Naive B cell (primary cell): ENCODE data around the gene POLR1A. TPM values are rescaled to one million over a fixed set of nuclear protein-coding genes. Genes with fewer than 3 reads are reported as not detected.

ENCODE experiments used
- ATAC-seq, 2 donors: fragments of 150-1000 bp; cut with Tn5 transposase; 2 replicates each; pipeline ENCODE4 v1.10.0; 2021; ENCODE audit warnings: low read depth in 2 of 2, mild to moderate bottlenecking in 2 of 2, moderate library complexity in 2 of 2
- DNase-seq: peaks from one replicate; pipeline ENCODE4 v3.0.0; 2022
- H3K27ac Mint-ChIP-seq, 6 donors: one replicate each; pipeline ENCODE4 v1.8.0; 2020 to 2022; ENCODE audit warnings: mild to moderate bottlenecking in 6 of 6, mixed read lengths in 6 of 6, moderate library complexity in 5 of 6, inconsistent platforms in 2 of 6
- H3K27me3 Mint-ChIP-seq, 3 donors: one replicate each; pipeline ENCODE4 v1.8.0; 2021 to 2022; ENCODE audit warnings: mixed read lengths in 3 of 3, mild to moderate bottlenecking in 1 of 3
- H3K36me3 Mint-ChIP-seq, 2 donors: one replicate each; pipeline ENCODE4 v1.8.0; 2020 to 2022; ENCODE audit warnings: mixed read lengths in 2 of 2, inconsistent platforms in 1 of 2, mild to moderate bottlenecking in 1 of 2
- H3K4me1 Mint-ChIP-seq, 3 donors: one replicate each; pipeline ENCODE4 v1.8.0; 2020 to 2022; ENCODE audit warnings: mixed read lengths in 3 of 3, inconsistent platforms in 1 of 3, mild to moderate bottlenecking in 1 of 3, moderate library complexity in 1 of 3
- H3K4me3 Mint-ChIP-seq, 8 donors: one replicate each; pipeline ENCODE4 v1.8.0; 2020 to 2022; ENCODE audit warnings: mild to moderate bottlenecking in 8 of 8, mixed read lengths in 8 of 8, moderate library complexity in 8 of 8, inconsistent platforms in 2 of 8
- H3K9me3 Mint-ChIP-seq, 7 donors: one replicate each; pipeline ENCODE4 v1.8.0; 2020 to 2022; ENCODE audit warnings: mixed read lengths in 7 of 7, mild to moderate bottlenecking in 5 of 7, inconsistent platforms in 2 of 7, moderate library complexity in 1 of 7
- polyA plus RNA-seq, 6 donors: library from polyadenylated mRNA; unstranded; fragments of 300-500 nt; fragmentation: Illumina TruSeq; gene quantifications; one replicate each; pipeline ENCODE4 v1.2.3, GENCODE V29; 2021; ENCODE audit warnings: low read depth in 6 of 6

Gene POLR1A
- polyA plus RNA-seq, 6 donors from 2014 or later: 1.9 to 6.2 (median 2.4) TPM; not detected in 1

GRCh38 chr2:86066915-86067314, 38.8 kb downstream of the POLR1A start:
- peaks cover 10 to 15% (median 12%) of the 10 kb centered on the region in 3 donors for H3K4me1 Mint-ChIP-seq
- no peaks in the 10 kb centered on the region for H3K27me3 Mint-ChIP-seq
- peaks cover 36 to 37% of the 10 kb centered on the region in 2 donors for H3K36me3 Mint-ChIP-seq
- ATAC-seq (no peak), DNase-seq (no peak)
- H3K27ac Mint-ChIP-seq: no peak overlapping the region
- peaks cover 0 to 12% (median 0%) of the 10 kb centered on the region in 7 donors for H3K9me3 Mint-ChIP-seq
- H3K4me3 Mint-ChIP-seq: no peak overlapping the region

GRCh38 chr2:86066007-86066578, 39.6 kb downstream of the POLR1A start:
- Mint-ChIP-seq H3K27me3 (no peaks in the 10 kb centered on the region), H3K4me1 (peaks cover 5 to 10% (median 7%) of the 10 kb centered on the region in 3 donors), H3K9me3 (peaks cover 0 to 12% (median 0%) of the 10 kb centered on the region in 7 donors), H3K36me3 (peaks cover 41 to 44% of the 10 kb centered on the region in 2 donors), H3K27ac (no peak overlapping the region), H3K4me3 (no peak overlapping the region)
- no peak for ATAC-seq
- DNase-seq: no peak

GRCh38 chr2:86065512-86065911, 40.2 kb downstream of the POLR1A start:
- H3K4me1 Mint-ChIP-seq: peaks cover 5 to 10% (median 7%) of the 10 kb centered on the region in 3 donors
- H3K36me3 Mint-ChIP-seq: peaks cover 45 to 49% of the 10 kb centered on the region in 2 donors
- H3K4me3 Mint-ChIP-seq: no peak overlapping the region
- no peak for DNase-seq
- peak overlapping the region in 1 of 6 donors; percentile 3 for H3K27ac Mint-ChIP-seq
- no peaks in the 10 kb centered on the region for H3K27me3 Mint-ChIP-seq
- no peak for ATAC-seq
- peaks cover 0 to 12% (median 0%) of the 10 kb centered on the region in 7 donors for H3K9me3 Mint-ChIP-seq

GRCh38 chr2:86064006-86064405, 41.7 kb downstream of the POLR1A start:
- H3K4me1 Mint-ChIP-seq: peaks cover 5 to 9% (median 7%) of the 10 kb centered on the region in 3 donors
- ATAC-seq (no peak), DNase-seq (no peak)
- H3K9me3 Mint-ChIP-seq: peaks cover 0 to 12% (median 0%) of the 10 kb centered on the region in 7 donors
- no peak overlapping the region for H3K27ac Mint-ChIP-seq
- peaks cover 45 to 50% of the 10 kb centered on the region in 2 donors for H3K36me3 Mint-ChIP-seq
- no peak overlapping the region for H3K4me3 Mint-ChIP-seq
- H3K27me3 Mint-ChIP-seq: no peaks in the 10 kb centered on the region

- Mint-ChIP-seq H3K27ac (no peak overlapping the region), H3K4me3 (no peak overlapping the region), H3K27me3 (no peaks in the 10 kb centered on the region), H3K4me1 (peaks cover 2 to 8% (median 6%) of the 10 kb centered on the region in 3 donors), H3K9me3 (peaks cover 0 to 12% (median 0%) of the 10 kb centered on the region in 7 donors), H3K36me3 (peaks cover 40 to 50% of the 10 kb centered on the region in 2 donors)
- DNase-seq: no peak
- no peak for ATAC-seq
These were observed 43.6 kb downstream of the POLR1A start for GRCh38 chr2:86062043-86062442.

- ATAC-seq (no peak), DNase-seq (no peak)
- Mint-ChIP-seq H3K36me3 (peaks cover 24 to 25% of the 10 kb centered on the region in 2 donors), H3K9me3 (no peaks in the 10 kb centered on the region), H3K4me1 (peaks cover 0 to 6% (median 4%) of the 10 kb centered on the region in 3 donors), H3K4me3 (no peak overlapping the region), H3K27ac (no peak overlapping the region), H3K27me3 (no peaks in the 10 kb centered on the region)
These were observed 48.9 kb downstream of the POLR1A start for GRCh38 chr2:86056590-86057331.

- Mint-ChIP-seq H3K27ac (peak overlapping the region in 1 of 6 donors; percentile 60), H3K4me1 (peaks cover 0 to 6% (median 4%) of the 10 kb centered on the region in 3 donors), H3K9me3 (no peaks in the 10 kb centered on the region), H3K36me3 (peaks cover 14 to 16% of the 10 kb centered on the region in 2 donors), H3K4me3 (no peak overlapping the region), H3K27me3 (no peaks in the 10 kb centered on the region)
- no peak for ATAC-seq
- no peak for DNase-seq
These were observed 50.4 kb downstream of the POLR1A start for GRCh38 chr2:86055314-86055713.

GRCh38 chr2:86054535-86055082, 51.1 kb downstream of the POLR1A start:
- H3K4me3 Mint-ChIP-seq: no peak overlapping the region
- DNase-seq: no peak
- peaks cover 0 to 6% (median 4%) of the 10 kb centered on the region in 3 donors for H3K4me1 Mint-ChIP-seq
- peaks cover 14 to 16% of the 10 kb centered on the region in 2 donors for H3K36me3 Mint-ChIP-seq
- no peaks in the 10 kb centered on the region for H3K9me3 Mint-ChIP-seq
- peak overlapping the region in 1 of 6 donors; percentile 44 for H3K27ac Mint-ChIP-seq
- ATAC-seq: no peak
- no peaks in the 10 kb centered on the region for H3K27me3 Mint-ChIP-seq

GRCh38 chr2:86053166-86053565, 52.5 kb downstream of the POLR1A start:
- H3K4me1 Mint-ChIP-seq: peaks cover 0 to 6% (median 0%) of the 10 kb centered on the region in 3 donors
- H3K4me3 Mint-ChIP-seq: no peak overlapping the region
- H3K36me3 Mint-ChIP-seq: peaks cover 14 to 16% of the 10 kb centered on the region in 2 donors
- no peaks in the 10 kb centered on the region for H3K27me3 Mint-ChIP-seq
- H3K27ac Mint-ChIP-seq: no peak overlapping the region
- no peak for DNase-seq
- no peak for ATAC-seq
- no peaks in the 10 kb centered on the region for H3K9me3 Mint-ChIP-seq

- Mint-ChIP-seq H3K9me3 (no peaks in the 10 kb centered on the region), H3K36me3 (peaks cover 14 to 16% of the 10 kb centered on the region in 2 donors), H3K27ac (no peak overlapping the region), H3K27me3 (no peaks in the 10 kb centered on the region), H3K4me1 (peaks cover 0 to 4% (median 0%) of the 10 kb centered on the region in 3 donors), H3K4me3 (no peak overlapping the region)
- ATAC-seq (no peak), DNase-seq (no peak)
These were observed 53.0 kb downstream of the POLR1A start for GRCh38 chr2:86052676-86053075.

- H3K27ac Mint-ChIP-seq: peak overlapping the region in 1 of 6 donors; percentile 38
- H3K36me3 Mint-ChIP-seq: peaks cover 14 to 16% of the 10 kb centered on the region in 2 donors
- H3K4me1 Mint-ChIP-seq: no peaks in the 10 kb centered on the region
- ATAC-seq: no peak
- H3K4me3 Mint-ChIP-seq: no peak overlapping the region
- no peaks in the 10 kb centered on the region for H3K9me3 Mint-ChIP-seq
- no peak for DNase-seq
- no peaks in the 10 kb centered on the region for H3K27me3 Mint-ChIP-seq
These were observed 53.4 kb downstream of the POLR1A start for GRCh38 chr2:86052265-86052664.

GRCh38 chr2:86050301-86050700, 55.4 kb downstream of the POLR1A start:
- Mint-ChIP-seq H3K4me1 (no peaks in the 10 kb centered on the region), H3K27me3 (no peaks in the 10 kb centered on the region), H3K9me3 (no peaks in the 10 kb centered on the region), H3K36me3 (peaks cover 21 to 22% of the 10 kb centered on the region in 2 donors), H3K4me3 (no peak overlapping the region), H3K27ac (peak overlapping the region in 1 of 6 donors; percentile 57)
- ATAC-seq (no peak), DNase-seq (no peak)

- no peak overlapping the region for H3K27ac Mint-ChIP-seq
- H3K4me3 Mint-ChIP-seq: no peak overlapping the region
- H3K9me3 Mint-ChIP-seq: no peaks in the 10 kb centered on the region
- no peaks in the 10 kb centered on the region for H3K4me1 Mint-ChIP-seq
- H3K36me3 Mint-ChIP-seq: peaks cover 25 to 30% of the 10 kb centered on the region in 2 donors
- no peak for DNase-seq
- no peaks in the 10 kb centered on the region for H3K27me3 Mint-ChIP-seq
- no peak for ATAC-seq
These were observed 56.2 kb downstream of the POLR1A start for GRCh38 chr2:86049529-86049928.

GRCh38 chr2:86048888-86049287, 56.8 kb downstream of the POLR1A start:
- peak overlapping the region in 1 of 6 donors; percentile 14 for H3K27ac Mint-ChIP-seq
- no peaks in the 10 kb centered on the region for H3K9me3 Mint-ChIP-seq
- no peaks in the 10 kb centered on the region for H3K4me1 Mint-ChIP-seq
- no peaks in the 10 kb centered on the region for H3K27me3 Mint-ChIP-seq
- H3K36me3 Mint-ChIP-seq: peaks cover 20 to 27% of the 10 kb centered on the region in 2 donors
- no peak overlapping the region for H3K4me3 Mint-ChIP-seq
- DNase-seq (no peak), ATAC-seq (no peak)
